HepG2 (cell line): ENCODE measurements around the gene NCMAP. TPM values are rescaled to one million over a fixed set of nuclear protein-coding genes. Genes with fewer than 3 reads are reported as not detected.
A peak's percentile ranks its signal among the peaks of the same experiment; 100 is the strongest.

Experiments used
- ATAC-seq: fragments of 200-7000 bp; cut with Tn5 transposase; 3 replicates; pipeline ENCODE4 v1.9.1; 2020; ENCODE audit warnings: mild to moderate bottlenecking, moderate library complexity
- BruUV-seq: library from RNA; stranded (reverse); fragments of 400-500 nt; replicated peaks from 2 replicates; lab custom pipeline; 2021; lab: Mats Ljungman, UMichigan
- CTCF ChIA-PET: fragments of 300-600 bp; formaldehyde crosslinking; extraction: SDS; loops from one replicate; lab custom pipeline; 2021; ENCODE audit warnings: low total read pairs, inconsistent platforms, low intra/inter-chr PET ratio; lab: Yijun Ruan, JAX
- POLR2A ChIA-PET: fragments of 350-600 bp; sonication (Branson Sonifier 250); formaldehyde crosslinking; loops from one replicate; lab custom pipeline; 2020; ENCODE audit warnings: antibody characterized with exemption, inconsistent platforms; lab: Yijun Ruan, JAX
- DNase-seq: peaks from one replicate; pipeline ENCODE4 v3.0.0-alpha.2; 2015; ENCODE audit warnings: low spot score
- FAIRE-seq: peaks from 3 replicates; lab custom pipeline; 2011; peaks lifted over from hg19 to GRCh38; lab: Jason Lieb, UNC
- H2AFZ ChIP-seq: one replicate; pipeline ENCODE4 v1.6.1; 2011; ENCODE audit warnings: low read length, inconsistent platforms
- H3K27ac ChIP-seq: fragments of 300-600 bp; 3 replicates; pipeline ENCODE4 v1.8.0; 2011; ENCODE audit warnings: mixed run types, mild to moderate bottlenecking, mixed read lengths, low read length, inconsistent platforms; ENCODE audit not compliant: insufficient read depth; ENCODE audit errors: extremely low read length
- H3K27me3 ChIP-seq, 2 experiments: fragments of 200-600 bp in 1 of 2; 2 replicates in 1 of 2; 3 replicates in 1 of 2; pipeline versions ENCODE4 v1.6.0 to v1.8.0; 2011; ENCODE audit warnings: low read length in 2 of 2, mild to moderate bottlenecking in 2 of 2, moderate library complexity in 2 of 2, inconsistent platforms in 1 of 2; ENCODE audit not compliant: insufficient read depth in 2 of 2, control insufficient read depth in 1 of 2
- H3K36me3 ChIP-seq, 2 experiments: fragments of 200-600 bp in 1 of 2; replicated peaks in 1 of 2; 2 replicates in 1 of 2; 3 replicates in 1 of 2; pipeline versions ENCODE4 v1.5.1 to v1.8.0; 2011; ENCODE audit warnings: low read length in 2 of 2, inconsistent platforms in 1 of 2; ENCODE audit not compliant: insufficient read depth in 2 of 2, control insufficient read depth in 1 of 2
- H3K4me1 ChIP-seq: 2 replicates; pipeline ENCODE4 v1.5.1; 2012; ENCODE audit warnings: low read length, inconsistent platforms; ENCODE audit not compliant: insufficient read depth
- H3K4me2 ChIP-seq: 2 replicates; pipeline ENCODE4 v1.6.0; 2011; ENCODE audit warnings: low read depth, low read length, inconsistent platforms
- H3K4me3 ChIP-seq, 3 experiments: fragments of 200-600 bp in 1 of 3; sonication (generic), shearing (Covaris generic) in 1 of 3; replicated peaks in 1 of 3; 2 replicates each; pipeline ENCODE4 v1.5.1; 2011 to 2016; ENCODE audit warnings: low read length in 3 of 3, inconsistent platforms in 2 of 3, low read depth in 2 of 3, mild to moderate bottlenecking in 2 of 3, control low read depth in 1 of 3, mixed read lengths in 1 of 3; ENCODE audit not compliant: insufficient read depth in 1 of 3
- H3K79me2 ChIP-seq: one replicate; pipeline ENCODE4 v1.6.1; 2011; ENCODE audit warnings: low read length, inconsistent platforms; ENCODE audit not compliant: insufficient read depth
- H3K9ac ChIP-seq: 2 replicates; pipeline ENCODE4 v1.6.0; 2011; ENCODE audit warnings: mild to moderate bottlenecking, low read depth, low read length, inconsistent platforms; ENCODE audit not compliant: insufficient read depth
- H3K9me3 ChIP-seq: 2 replicates; pipeline ENCODE4 v1.5.1; 2012; ENCODE audit warnings: mild to moderate bottlenecking, low read length
- H4K20me1 ChIP-seq: 2 replicates; pipeline ENCODE4 v1.6.0; 2011; ENCODE audit warnings: inconsistent platforms, mild to moderate bottlenecking, low read length, moderate library complexity; ENCODE audit not compliant: insufficient read depth
- CTCF ChIP-seq: sonication (generic); formaldehyde crosslinking; IDR thresholded peaks from 2 replicates; pipeline ENCODE4 v1.5.0; 2020; ENCODE audit warnings: mild to moderate bottlenecking, missing genetic modification reagents, moderate library complexity
- KDM5B ChIP-seq: sonication (generic); formaldehyde crosslinking; IDR thresholded peaks from 2 replicates; pipeline ENCODE4 v1.4.0; 2020; ENCODE audit warnings: missing genetic modification reagents, mild to moderate bottlenecking, borderline replicate concordance
- SMC3 ChIP-seq: IDR thresholded peaks from 2 replicates; pipeline ENCODE4 v1.6.1; 2011; ENCODE audit warnings: low read length, improper control_type of control experiment
- ZNF317 ChIP-seq: sonication (generic); formaldehyde crosslinking; IDR thresholded peaks from 2 replicates; pipeline ENCODE4 v1.5.0; 2020; ENCODE audit warnings: mild to moderate bottlenecking, missing genetic modification reagents
- WGBS: methylation state at CpG from one replicate; pipeline ENCODE4 v1.1.6; 2017; ENCODE audit warnings: low lambda C conversion rate; 5-methylcytosine and 5-hydroxymethylcytosine counted together
- in situ Hi-C: cut with HindIII; loops from 2 replicates; pipeline ENCODE4 v1.10.0; 2017; ENCODE audit warnings: low pct_unique_long_range_greater_than_20kb; ENCODE audit not compliant: extremely low pct_ligation_motif_present
- intact Hi-C: fragments of 100-400 bp; cut with micrococcal nuclease; formaldehyde crosslinking; loops from one replicate; pipeline ENCODE4 v1.10.0; 2022; ENCODE audit not compliant: unreplicated experiment
- polyA plus RNA-seq, 8 experiments: library from polyadenylated mRNA; depleted of rRNA in 3 of 8; stranded (reverse) in 7 of 8; unstranded in 1 of 8; fragments of >200 nt; fragmentation: Illumina TruSeq in 4 of 8; extraction: Trizol in 4 of 8; gene quantifications; 2 replicates each; pipeline versions ENCODE4 v1.2.1 to v1.2.3, GENCODE V29; 2011 to 2016; ENCODE audit warnings: low read depth in 4 of 8, missing spikeins in 1 of 8, mixed read lengths in 1 of 8; ENCODE audit not compliant: insufficient read depth in 1 of 8
- total RNA-seq, 5 experiments: library from RNA; depleted of rRNA; stranded (reverse); fragments of >200 nt; fragmentation: Illumina TruSeq; extraction: Trizol; gene quantifications; 2 replicates each; pipeline ENCODE4 v1.2.3, GENCODE V29; 2016; ENCODE audit warnings: low read depth in 1 of 5
- TF ChIP-seq, protein P1 (sequence below): IDR thresholded peaks from 2 replicates; pipeline ENCODE4 v1.6.1; 2012; ENCODE audit warnings: low read depth, low read length, improper control_type of control experiment

The NCMAP gene
- total and polyA plus RNA-seq, 2 of the 13 experiments (the other 11 are each of a cell fraction or from before 2014, with no cell fraction given) = 2.7 to 20.0 TPM

DNA sequence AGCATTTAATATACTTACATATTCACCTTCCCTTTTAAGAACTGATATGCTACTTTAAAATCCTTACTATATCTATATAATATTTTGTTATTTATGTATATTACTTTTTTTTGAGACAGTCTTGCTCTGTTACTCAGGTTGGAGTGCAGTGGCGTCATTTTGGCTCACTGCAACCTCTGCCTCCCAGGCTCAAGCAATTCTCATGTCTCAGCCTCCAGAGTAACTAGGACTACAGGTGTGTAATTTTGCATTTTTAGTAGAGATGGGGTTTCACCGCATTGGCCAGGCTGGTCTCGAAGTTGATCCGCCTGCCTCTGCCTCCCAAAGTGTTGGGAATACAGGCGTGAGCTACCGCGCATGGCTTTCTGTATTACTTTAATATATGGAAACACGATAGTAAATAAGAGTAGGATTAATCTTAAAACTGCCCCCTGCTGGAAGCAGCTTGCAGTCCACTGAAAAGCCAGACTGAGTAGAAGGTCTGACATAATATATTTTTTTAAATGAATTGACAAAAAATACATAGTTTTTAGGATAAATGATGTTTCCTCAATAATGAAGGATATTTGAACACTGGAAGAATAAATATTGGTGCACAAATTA is 28.8 kb upstream of the NCMAP start:
- CTCF ChIA-PET = interaction anchor here (1.5 kb wide), 1 partner anchor 108 kb away, joined by 4 read pairs; no protein-coding TSS in a partner anchor
- ATAC-seq = no peak
- Histone ChIP-seq H3K9ac (no peak overlapping the region), H4K20me1 (no peaks in the 10 kb centered on the region), H3K4me3 (no peak overlapping the region)
- POLR2A ChIA-PET = interaction anchor here (0.9 kb wide), 1 partner anchor 8 kb away, joined by 3 read pairs; no protein-coding TSS in a partner anchor
- TF ChIP-seq CTCF (peak; percentile 32), KDM5B (CRISPR knock-in tag) (no peak), ZNF317 (no peak), SMC3 (peak; percentile 44; the same call in 1 of the 2 replicates)
- TF ChIP-seq, protein P1, sequence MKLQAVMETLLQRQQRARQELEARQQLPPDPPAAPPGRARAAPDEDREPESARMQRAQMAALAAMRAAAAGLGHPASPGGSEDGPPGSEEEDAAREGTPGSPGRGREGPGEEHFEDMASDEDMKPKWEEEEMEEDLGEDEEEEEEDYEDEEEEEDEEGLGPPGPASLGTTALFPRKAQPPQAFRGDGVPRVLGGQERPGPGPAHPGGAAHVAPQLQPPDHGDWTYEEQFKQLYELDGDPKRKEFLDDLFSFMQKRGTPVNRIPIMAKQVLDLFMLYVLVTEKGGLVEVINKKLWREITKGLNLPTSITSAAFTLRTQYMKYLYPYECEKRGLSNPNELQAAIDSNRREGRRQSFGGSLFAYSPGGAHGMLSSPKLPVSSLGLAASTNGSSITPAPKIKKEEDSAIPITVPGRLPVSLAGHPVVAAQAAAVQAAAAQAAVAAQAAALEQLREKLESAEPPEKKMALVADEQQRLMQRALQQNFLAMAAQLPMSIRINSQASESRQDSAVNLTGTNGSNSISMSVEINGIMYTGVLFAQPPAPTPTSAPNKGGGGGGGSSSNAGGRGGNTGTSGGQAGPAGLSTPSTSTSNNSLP = peak; percentile 45; the same call in 1 of the 2 replicates
- TF ChIP-seq, all 625 proteins: peak for 3
- WGBS = 90% methylated on average over 8 of the region's 8 CpGs
- no peaks in the 10 kb centered on the region for H3K79me2 ChIP-seq
- H3K36me3 ChIP-seq = peaks cover 1 to 8% of the 10 kb centered on the region in 2 experiments; a peak in 1 of 5 replicates
- in situ Hi-C loops (no loop called here), intact Hi-C loops (loop anchor here (2.0 kb wide), 1 partner anchor 112 kb away; the partner anchor contains the start of gene NIPAL3)
- FAIRE-seq (no peak), DNase-seq (no peak)
- no peak overlapping the region for H2AFZ ChIP-seq
- H3K27ac ChIP-seq = no peak overlapping the region
- no TSS peak for BruUV-seq
- H3K9me3 ChIP-seq = no peaks in the 10 kb centered on the region
- peaks cover 38% of the 10 kb centered on the region for H3K4me1 ChIP-seq
- no peak overlapping the region for H3K4me2 ChIP-seq
- H3K27me3 ChIP-seq = no peaks in the 10 kb centered on the region
